Activated CD8-positive, alpha-beta memory T cell treated with anti-CD3 and anti-CD28 coated beads for 1 hour (primary cell): ENCODE data around the gene RASIP1.
"Not testable (repeated sequence)": the region's sequence is repeated elsewhere in the genome, so short reads cannot be mapped to it uniquely, and the experiment has no call there.

Experiments used
- DNase-seq, 2 donors: peaks; one replicate each; pipeline ENCODE4 v3.0.0-alpha.2; 2020; ENCODE audit warnings: low read depth in 1 of 2; ENCODE audit errors: extremely low read depth in 1 of 2

The RASIP1 gene

GRCh38 chr19:48740164-48740972 lies at the start of gene RASIP1:
RASIP1 (minus strand) TSS chr19:48740610; CDS start chr19:48740282, 328 bp downstream.
- no peak for DNase-seq

GRCh38 chr19:48787331-48787730 lies 46.9 kb upstream of the RASIP1 start:
- not testable (repeated sequence) for DNase-seq

GRCh38 chr19:48786422-48786821 lies 46.0 kb upstream of the RASIP1 start:
- not testable (repeated sequence) for DNase-seq

- no peak for DNase-seq
Measured at GRCh38 chr19:48784527-48784926, 44.1 kb upstream of the RASIP1 start.

GRCh38 chr19:48780631-48781391 lies 40.4 kb upstream of the RASIP1 start:
- DNase-seq, result no peak

GRCh38 chr19:48779636-48780035 lies 39.2 kb upstream of the RASIP1 start:
- no peak for DNase-seq

- DNase-seq, result no peak
Measured at GRCh38 chr19:48777720-48778119, 37.3 kb upstream of the RASIP1 start.

GRCh38 chr19:48777139-48777538 lies 36.7 kb upstream of the RASIP1 start:
- no peak for DNase-seq

GRCh38 chr19:48772503-48772953 lies 32.1 kb upstream of the RASIP1 start:
- no peak for DNase-seq

GRCh38 chr19:48770734-48771472 lies 30.5 kb upstream of the RASIP1 start:
- DNase-seq, result no peak

GRCh38 chr19:48770266-48770665 lies 29.9 kb upstream of the RASIP1 start:
- no peak for DNase-seq

- no peak for DNase-seq
Measured at GRCh38 chr19:48768994-48769713, 28.7 kb upstream of the RASIP1 start.

GRCh38 chr19:48768171-48768753 lies 27.9 kb upstream of the RASIP1 start:
- DNase-seq, result not testable (repeated sequence)

- DNase-seq, result not testable (repeated sequence)
Measured at GRCh38 chr19:48765816-48766215, 25.4 kb upstream of the RASIP1 start.

GRCh38 chr19:48760504-48761205 lies 20.2 kb upstream of the RASIP1 start:
- no peak for DNase-seq

GRCh38 chr19:48757741-48758144 lies 17.3 kb upstream of the RASIP1 start:
- no peak for DNase-seq

GRCh38 chr19:48757089-48757675 lies 16.8 kb upstream of the RASIP1 start:
- no peak for DNase-seq

- no peak for DNase-seq
Measured at GRCh38 chr19:48756686-48757085, 16.3 kb upstream of the RASIP1 start.

GRCh38 chr19:48756212-48756611 lies 15.8 kb upstream of the RASIP1 start:
- DNase-seq, result no peak
